GM21786 (cell line): ENCODE measurements around the gene RBCK1.
A peak's percentile ranks its signal among the peaks of the same experiment; 100 is the strongest.
"Not testable (repeated sequence)": the region's sequence is repeated elsewhere in the genome, so short reads cannot be mapped to it uniquely, and the experiment has no call there.

Experiments used
- ATAC-seq: cut with Tn5 transposase; IDR thresholded peaks from one replicate; pipeline ENCODE4 v1.9.1; 2021; ENCODE audit not compliant: unreplicated experiment

RBCK1 gene

GRCh38 chr20:375265-375889 lies 32.7 kb upstream of the RBCK1 start:
- ATAC-seq: no peak

DNA sequence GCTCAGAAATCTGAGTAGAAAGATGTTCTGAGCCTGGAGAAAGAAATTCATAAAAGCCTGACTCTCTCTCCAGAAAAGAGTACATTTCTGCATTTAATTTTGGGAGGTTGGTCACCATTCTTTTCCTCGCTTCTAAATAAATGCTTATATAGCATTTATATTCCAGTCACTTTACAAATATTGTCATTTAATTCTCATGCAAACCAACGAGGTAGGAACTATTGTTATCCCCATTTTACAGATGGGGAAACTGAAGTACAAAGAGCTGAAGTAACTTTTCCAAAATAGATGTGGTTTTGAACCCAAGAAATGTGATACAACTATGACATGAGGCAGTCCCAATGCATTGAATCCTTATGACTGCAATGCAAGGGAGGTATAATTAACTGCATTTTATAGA lies 32.0 kb upstream of the RBCK1 start:
- ATAC-seq: no peak

DNA sequence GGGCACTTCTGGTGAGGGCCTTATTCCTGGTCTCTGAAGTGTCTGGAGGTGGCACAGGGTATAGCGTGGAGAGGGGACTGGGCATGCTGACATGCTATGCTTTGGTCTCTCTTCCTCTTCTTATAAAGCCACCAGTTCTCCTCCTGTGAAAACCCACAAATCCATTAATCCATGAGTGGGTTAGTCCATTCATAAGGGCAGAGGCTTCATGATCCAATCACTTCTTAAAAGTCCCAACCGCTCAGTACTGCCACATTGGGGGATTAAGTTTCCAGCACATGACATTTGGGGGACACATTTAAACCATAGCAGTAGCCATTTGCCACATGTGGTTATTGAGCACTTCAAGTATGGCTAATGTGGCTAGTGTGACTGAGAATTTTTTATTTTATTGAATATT lies 31.3 kb upstream of the RBCK1 start:
- ATAC-seq: no peak

- not testable (repeated sequence) for ATAC-seq
Measured at GRCh38 chr20:377578-377977, 30.5 kb upstream of the RBCK1 start.

- ATAC-seq: no peak
Measured at GRCh38 chr20:378961-379336, 29.1 kb upstream of the RBCK1 start.

- ATAC-seq: peak; percentile 54
Measured at GRCh38 chr20:380763-381580, 27.1 kb upstream of the RBCK1 start.

GRCh38 chr20:381581-382290 lies 26.4 kb upstream of the RBCK1 start:
- peak; percentile 56 for ATAC-seq

- peak; percentile 10 for ATAC-seq
Measured at GRCh38 chr20:382291-383115, 25.6 kb upstream of the RBCK1 start.

GRCh38 chr20:383889-384288 lies 24.2 kb upstream of the RBCK1 start:
- ATAC-seq: no peak

GRCh38 chr20:384723-385122 lies 23.4 kb upstream of the RBCK1 start:
- ATAC-seq: no peak

- ATAC-seq: no peak
Measured at GRCh38 chr20:385448-385847, 22.7 kb upstream of the RBCK1 start.

DNA sequence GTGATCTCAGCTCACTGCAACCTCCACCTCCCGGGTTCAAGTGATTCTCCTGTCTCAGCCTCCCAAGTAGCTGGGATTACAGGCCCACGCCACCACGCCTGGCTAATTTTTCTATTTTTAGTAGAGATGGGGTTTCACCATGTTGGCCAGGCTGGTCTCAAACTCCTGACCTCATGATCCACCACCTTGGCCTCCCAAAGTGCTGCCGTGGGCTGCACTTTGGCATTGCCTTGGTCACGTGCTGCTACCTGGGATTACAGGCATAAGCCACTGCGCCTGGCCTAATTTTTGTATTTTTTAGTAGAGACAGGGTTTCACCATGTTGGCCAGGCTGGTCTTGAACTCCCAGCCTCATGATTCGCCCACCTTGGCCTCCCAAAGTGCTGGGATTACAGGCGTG lies 21.5 kb upstream of the RBCK1 start:
- ATAC-seq: not testable (repeated sequence)

- ATAC-seq: no peak
Measured at GRCh38 chr20:387520-387919, 20.6 kb upstream of the RBCK1 start.

DNA sequence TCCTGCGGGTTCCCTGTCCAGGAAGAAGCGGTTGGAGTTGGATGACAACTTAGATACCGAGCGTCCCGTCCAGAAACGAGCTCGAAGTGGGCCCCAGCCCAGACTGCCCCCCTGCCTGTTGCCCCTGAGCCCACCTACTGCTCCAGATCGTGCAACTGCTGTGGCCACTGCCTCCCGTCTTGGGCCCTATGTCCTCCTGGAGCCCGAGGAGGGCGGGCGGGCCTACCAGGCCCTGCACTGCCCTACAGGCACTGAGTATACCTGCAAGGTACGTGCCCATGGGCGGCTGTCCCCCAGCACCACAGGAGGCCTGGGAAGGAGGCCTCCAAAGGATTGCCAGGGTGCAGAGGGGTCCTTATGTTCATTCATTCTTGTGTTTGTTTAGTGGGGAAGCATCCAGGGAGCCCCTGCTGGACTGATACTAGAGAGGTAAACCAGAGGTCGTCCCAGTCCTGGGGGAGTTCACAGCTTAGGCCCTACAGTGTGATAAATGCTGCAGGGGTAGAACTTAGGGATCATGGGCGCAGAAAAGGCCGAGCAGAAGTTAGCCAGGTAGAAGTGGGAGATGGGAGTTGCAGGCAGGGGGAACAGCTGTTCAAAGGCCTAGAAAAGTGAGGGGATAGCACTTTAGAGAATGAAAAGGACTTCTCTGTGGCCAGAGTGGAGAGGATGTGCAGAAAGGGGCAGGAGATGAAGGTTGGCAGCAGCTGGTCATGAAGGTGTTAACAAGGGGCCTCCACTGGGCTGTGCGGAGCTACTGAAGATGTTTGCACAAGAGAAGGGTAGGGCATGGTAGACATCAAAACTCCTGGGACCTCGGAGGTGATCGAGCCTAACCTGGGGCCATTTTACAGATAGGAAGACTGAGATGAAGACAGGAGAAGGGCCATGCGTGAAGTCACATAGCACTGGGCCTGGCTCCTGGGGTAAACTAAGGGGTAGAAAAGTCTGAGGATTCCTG lies 19.8 kb upstream of the RBCK1 start:
- ATAC-seq: no peak

DNA sequence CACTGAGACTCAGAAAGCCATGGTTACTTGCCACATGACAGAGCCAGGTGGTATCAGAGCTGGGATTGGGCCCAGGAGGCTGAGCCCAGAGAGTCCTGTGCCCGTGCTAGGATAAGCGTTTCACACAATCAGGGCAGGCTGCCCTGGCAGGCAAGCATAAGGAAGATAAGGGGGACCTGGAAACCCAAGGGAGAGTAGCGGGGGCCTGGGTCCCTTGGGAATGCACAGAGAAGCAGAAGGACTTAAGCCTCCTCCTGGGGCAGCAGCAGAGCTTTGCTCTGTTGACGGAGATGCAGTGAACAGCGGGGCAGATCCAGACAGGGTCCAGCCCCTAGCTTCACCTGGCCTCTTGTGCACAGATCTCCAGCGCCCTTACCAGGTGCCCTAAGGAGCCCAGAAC lies 18.9 kb upstream of the RBCK1 start:
- ATAC-seq: no peak

DNA sequence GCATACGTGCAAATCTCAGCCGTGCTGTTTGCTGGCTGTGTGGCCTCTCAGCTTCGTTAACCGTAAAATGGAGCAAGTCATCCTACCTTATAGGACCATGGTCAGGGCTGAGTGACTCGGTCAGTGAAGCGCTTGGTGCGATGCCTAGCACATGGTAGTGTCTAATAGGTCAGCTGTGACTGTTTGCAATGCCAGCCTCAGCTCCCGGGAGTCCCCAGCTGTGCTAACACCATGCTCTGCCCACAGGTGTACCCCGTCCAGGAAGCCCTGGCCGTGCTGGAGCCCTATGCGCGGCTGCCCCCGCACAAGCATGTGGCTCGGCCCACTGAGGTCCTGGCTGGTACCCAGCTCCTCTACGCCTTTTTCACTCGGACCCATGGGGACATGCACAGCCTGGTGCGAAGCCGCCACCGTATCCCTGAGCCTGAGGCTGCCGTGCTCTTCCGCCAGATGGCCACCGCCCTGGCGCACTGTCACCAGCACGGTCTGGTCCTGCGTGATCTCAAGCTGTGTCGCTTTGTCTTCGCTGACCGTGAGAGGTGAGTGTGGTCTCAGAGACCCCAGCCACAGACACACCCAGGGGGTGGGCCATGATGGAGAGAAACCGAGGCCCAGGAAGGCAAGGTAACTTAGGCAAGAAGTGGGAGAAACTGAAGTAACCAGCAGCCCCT lies 16.9 kb upstream of the RBCK1 start:
- no peak for ATAC-seq

DNA sequence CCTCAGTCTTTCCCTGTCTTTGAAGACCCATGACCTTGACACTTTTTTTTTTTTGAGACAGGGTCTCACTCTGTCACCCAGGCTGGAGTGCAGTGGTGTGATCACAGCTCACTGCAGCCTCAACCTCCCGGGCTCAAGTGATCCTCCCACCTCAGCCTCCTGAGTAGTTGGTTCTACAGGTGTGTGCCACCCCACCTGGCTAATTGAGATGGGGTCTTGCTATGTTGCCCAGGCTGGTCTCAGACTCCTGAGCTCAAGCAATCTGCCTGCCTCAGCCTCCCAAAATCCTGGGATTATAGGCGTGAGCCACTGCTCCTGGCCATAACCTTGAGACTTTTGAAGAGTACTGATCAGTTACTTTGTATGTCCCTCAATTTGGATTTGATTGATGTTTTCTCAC lies 14.8 kb upstream of the RBCK1 start:
- not testable (repeated sequence) for ATAC-seq

DNA sequence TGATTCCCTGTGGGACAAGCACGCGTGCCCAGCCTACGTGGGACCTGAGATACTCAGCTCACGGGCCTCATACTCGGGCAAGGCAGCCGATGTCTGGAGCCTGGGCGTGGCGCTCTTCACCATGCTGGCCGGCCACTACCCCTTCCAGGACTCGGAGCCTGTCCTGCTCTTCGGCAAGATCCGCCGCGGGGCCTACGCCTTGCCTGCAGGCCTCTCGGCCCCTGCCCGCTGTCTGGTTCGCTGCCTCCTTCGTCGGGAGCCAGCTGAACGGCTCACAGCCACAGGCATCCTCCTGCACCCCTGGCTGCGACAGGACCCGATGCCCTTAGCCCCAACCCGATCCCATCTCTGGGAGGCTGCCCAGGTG lies 11.9 kb upstream of the RBCK1 start:
- no peak for ATAC-seq

DNA sequence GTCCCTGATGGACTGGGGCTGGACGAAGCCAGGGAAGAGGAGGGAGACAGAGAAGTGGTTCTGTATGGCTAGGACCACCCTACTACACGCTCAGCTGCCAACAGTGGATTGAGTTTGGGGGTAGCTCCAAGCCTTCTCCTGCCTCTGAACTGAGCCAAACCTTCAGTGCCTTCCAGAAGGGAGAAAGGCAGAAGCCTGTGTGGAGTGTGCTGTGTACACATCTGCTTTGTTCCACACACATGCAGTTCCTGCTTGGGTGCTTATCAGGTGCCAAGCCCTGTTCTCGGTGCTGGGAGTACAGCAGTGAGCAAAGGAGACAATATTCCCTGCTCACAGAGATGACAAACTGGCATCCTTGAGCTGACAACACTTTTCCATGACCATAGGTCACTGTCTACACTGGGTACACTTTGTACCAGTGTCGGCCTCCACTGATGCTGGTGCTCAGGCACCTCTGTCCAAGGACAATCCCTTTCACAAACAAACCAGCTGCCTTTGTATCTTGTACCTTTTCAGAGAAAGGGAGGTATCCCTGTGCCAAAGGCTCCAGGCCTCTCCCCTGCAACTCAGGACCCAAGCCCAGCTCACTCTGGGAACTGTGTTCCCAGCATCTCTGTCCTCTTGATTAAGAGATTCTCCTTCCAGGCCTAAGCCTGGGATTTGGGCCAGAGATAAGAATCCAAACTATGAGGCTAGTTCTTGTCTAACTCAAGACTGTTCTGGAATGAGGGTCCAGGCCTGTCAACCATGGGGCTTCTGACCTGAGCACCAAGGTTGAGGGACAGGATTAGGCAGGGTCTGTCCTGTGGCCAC lies 11.3 kb upstream of the RBCK1 start:
- no peak for ATAC-seq
